Measurements from ENCODE around the gene TCF25.

Gene TCF25

DNA sequence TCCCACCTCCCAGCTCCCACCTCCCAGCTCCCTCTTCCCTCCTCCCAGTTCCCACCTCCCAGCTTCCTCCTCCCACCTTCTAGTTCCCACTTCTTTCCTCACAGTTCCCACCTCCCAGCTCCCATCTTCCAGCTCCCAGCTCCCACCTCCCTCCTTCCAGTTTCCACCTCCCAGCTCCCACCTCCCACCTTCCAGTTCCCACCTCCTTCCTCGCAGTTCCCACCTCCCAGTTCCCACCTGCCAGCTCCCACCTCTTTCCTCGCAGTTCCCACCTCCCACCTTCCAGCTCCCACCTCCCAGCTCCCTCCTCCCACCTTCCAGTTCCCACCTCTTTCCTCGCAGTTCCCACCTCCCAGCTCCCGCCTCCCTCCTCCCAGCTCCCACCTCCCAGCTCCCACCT lies 34.8 kb downstream of the TCF25 start:
- TF ChIP-seq CTCF (IDR thresholded peaks at IDR 0.05): no peak
- DNase-seq (ENCODE audit: low spot score): no peak
- no peak overlapping the region for H3K4me3 ChIP-seq
- H3K27ac ChIP-seq: no peak overlapping the region

- TF ChIP-seq CTCF (IDR thresholded peaks at IDR 0.05): peak; percentile 62
- Histone ChIP-seq H3K27ac (peak overlapping the region in 1 of 2 donors; percentile 25), H3K4me3 (no peak overlapping the region)
- DNase-seq (ENCODE audit: low spot score): no peak
Measured at GRCh38 chr16:89909777-89910716, 36.7 kb downstream of the TCF25 start.

- DNase-seq (ENCODE audit: low spot score): no peak
- Histone ChIP-seq H3K4me3 (no peak overlapping the region), H3K27ac (peak overlapping the region in 1 of 2 donors; percentile 25)
- no peak for TF ChIP-seq CTCF (IDR thresholded peaks at IDR 0.05)
Measured at GRCh38 chr16:89910717-89911354, 37.4 kb downstream of the TCF25 start.

GRCh38 chr16:89911375-89911774 lies 38.0 kb downstream of the TCF25 start:
- no peak for DNase-seq (ENCODE audit: low spot score)
- no peak overlapping the region for H3K27ac ChIP-seq
- no peak overlapping the region for H3K4me3 ChIP-seq
- TF ChIP-seq CTCF (IDR thresholded peaks at IDR 0.05): no peak

GRCh38 chr16:89912143-89912542 lies 38.8 kb downstream of the TCF25 start:
- DNase-seq (ENCODE audit: low spot score): no peak
- no peak overlapping the region for H3K27ac ChIP-seq
- no peak overlapping the region for H3K4me3 ChIP-seq
- TF ChIP-seq CTCF (IDR thresholded peaks at IDR 0.05): no peak

GRCh38 chr16:89912627-89913026 lies 39.2 kb downstream of the TCF25 start:
- no peak overlapping the region for H3K4me3 ChIP-seq
- H3K27ac ChIP-seq: no peak overlapping the region
- TF ChIP-seq CTCF (IDR thresholded peaks at IDR 0.05): no peak
- DNase-seq (ENCODE audit: low spot score): no peak

All from coronary artery (tissue), 2 donors.